WTC11 (cell line): ENCODE data around the gene FAM3D. TPM values are rescaled to one million over a fixed set of nuclear protein-coding genes. Genes with fewer than 3 reads are reported as not detected.

ENCODE experiments used
- ATAC-seq: fragments of 200-7000 bp; cut with Tn5 transposase; 2 replicates; pipeline ENCODE4 v1.10.0; 2021; ENCODE audit warnings: mild to moderate bottlenecking, moderate library complexity
- CTCF ChIA-PET: fragments of 300-600 bp; sonication (Branson Sonifier 250); formaldehyde crosslinking; loops from one replicate; lab custom pipeline; 2021; ENCODE audit warnings: antibody characterized with exemption; lab: Charles Lee
- POLR2A ChIA-PET: fragments of 350-600 bp; sonication (Branson Sonifier 250); formaldehyde crosslinking; loops from one replicate; lab custom pipeline; 2021; ENCODE audit warnings: antibody characterized with exemption; lab: Charles Lee
- DNase-seq: peaks from one replicate; pipeline ENCODE4 v3.0.0; 2021; ENCODE audit warnings: low spot score
- H3K27ac Mint-ChIP-seq: 2 replicates; pipeline ENCODE4 v1.8.0; 2021; ENCODE audit warnings: mixed read lengths
- H3K27me3 Mint-ChIP-seq: 2 replicates; pipeline ENCODE4 v1.8.0; 2021; ENCODE audit warnings: low read depth, mild to moderate bottlenecking, moderate library complexity, mixed read lengths
- H3K36me3 Mint-ChIP-seq: 2 replicates; pipeline ENCODE4 v1.8.0; 2021; ENCODE audit warnings: mixed read lengths
- H3K4me1 Mint-ChIP-seq: 2 replicates; pipeline ENCODE4 v1.8.0; 2022; ENCODE audit warnings: mixed read lengths
- H3K4me3 Mint-ChIP-seq: 2 replicates; pipeline ENCODE4 v1.8.0; 2021; ENCODE audit warnings: mild to moderate bottlenecking, moderate library complexity, mixed read lengths
- H3K9me3 Mint-ChIP-seq: 2 replicates; pipeline ENCODE4 v1.8.0; 2021; ENCODE audit warnings: mixed read lengths
- ATF1 ChIP-seq: sonication (generic); formaldehyde crosslinking; IDR thresholded peaks from 2 replicates; pipeline ENCODE4 v1.8.1; 2023; ENCODE audit warnings: mild to moderate bottlenecking, moderate library complexity, missing genetic modification reagents
- ATF2 ChIP-seq: sonication (generic); formaldehyde crosslinking; IDR thresholded peaks from 2 replicates; pipeline ENCODE4 v1.8.1; 2022; ENCODE audit warnings: low read depth, missing genetic modification reagents, borderline replicate concordance
- ETV6 ChIP-seq: sonication (generic); formaldehyde crosslinking; IDR thresholded peaks from 2 replicates; pipeline ENCODE4 v1.8.1; 2022; ENCODE audit warnings: mild to moderate bottlenecking, missing genetic modification reagents
- GRHL2 ChIP-seq: fragments of 250-450 bp; sonication (Bioruptor Pico); IDR thresholded peaks from 2 replicates; pipeline ENCODE4 v1.8.0; 2022; ENCODE audit warnings: mild to moderate bottlenecking, moderate library complexity; ENCODE audit not compliant: insufficient replicate concordance, severe bottlenecking
- IRF2 ChIP-seq: sonication (generic); formaldehyde crosslinking; IDR thresholded peaks from 2 replicates; pipeline ENCODE4 v1.8.0; 2022; ENCODE audit warnings: low read depth, missing genetic modification reagents, borderline replicate concordance
- MYBL2 ChIP-seq: sonication (generic); formaldehyde crosslinking; IDR thresholded peaks from 2 replicates; pipeline ENCODE4 v1.8.1; 2023; ENCODE audit warnings: mild to moderate bottlenecking, moderate library complexity, missing genetic modification reagents
- NFATC4 ChIP-seq: fragments of 250-450 bp; sonication (Bioruptor Pico); IDR thresholded peaks from 2 replicates; pipeline ENCODE4 v1.9.0; 2021; ENCODE audit warnings: mild to moderate bottlenecking
- RELA ChIP-seq: sonication (generic); formaldehyde crosslinking; IDR thresholded peaks from 2 replicates; pipeline ENCODE4 v1.8.1; 2022; ENCODE audit warnings: missing genetic modification reagents, mild to moderate bottlenecking, borderline replicate concordance
- SP1 ChIP-seq: sonication (generic); formaldehyde crosslinking; conservative IDR thresholded peaks from 2 replicates; pipeline ENCODE4 v1.8.1; 2022; ENCODE audit warnings: missing genetic modification reagents
- TCF7 ChIP-seq: sonication (generic); formaldehyde crosslinking; IDR thresholded peaks from 2 replicates; pipeline ENCODE4 v1.8.0; 2022; ENCODE audit warnings: mild to moderate bottlenecking, low read depth, missing genetic modification reagents, moderate library complexity
- TEAD1 ChIP-seq: sonication (generic); formaldehyde crosslinking; IDR thresholded peaks from 2 replicates; pipeline ENCODE4 v1.8.0; 2022; ENCODE audit warnings: mild to moderate bottlenecking, missing genetic modification reagents
- TP53 ChIP-seq: sonication (generic); formaldehyde crosslinking; IDR thresholded peaks from 2 replicates; pipeline ENCODE4 v1.8.1; 2023; ENCODE audit warnings: mild to moderate bottlenecking, missing genetic modification reagents
- ZNF121 ChIP-seq: sonication (generic); formaldehyde crosslinking; IDR thresholded peaks from 2 replicates; pipeline ENCODE4 v1.8.0; 2023; ENCODE audit warnings: missing genetic modification reagents
- ZNF396 ChIP-seq: fragments of 250-450 bp; sonication (Bioruptor Pico); IDR thresholded peaks from 2 replicates; pipeline ENCODE4 v1.8.0; 2021; ENCODE audit warnings: mild to moderate bottlenecking, moderate library complexity, borderline replicate concordance
- ZNF416 ChIP-seq: fragments of 250-450 bp; sonication (Bioruptor Pico); IDR thresholded peaks from 2 replicates; pipeline ENCODE4 v1.9.0; 2021; ENCODE audit warnings: mild to moderate bottlenecking, inconsistent platforms
- total RNA-seq: library from RNA; stranded (reverse); gene quantifications from 3 replicates; pipeline ENCODE4 v1.2.3, GENCODE V29; 2021
- TF ChIP-seq, protein P1 (sequence below): fragments of 250-450 bp; sonication (Bioruptor Pico); IDR thresholded peaks from 2 replicates; pipeline ENCODE4 v2.1.2; 2022; ENCODE audit warnings: mild to moderate bottlenecking, moderate library complexity
- TF ChIP-seq, protein P2 (sequence below): sonication (generic); formaldehyde crosslinking; IDR thresholded peaks from 2 replicates; pipeline ENCODE4 v1.8.1; 2022; ENCODE audit warnings: mild to moderate bottlenecking, missing genetic modification reagents, moderate library complexity, borderline replicate concordance
- TF ChIP-seq, protein P3 (sequence below): sonication (generic); formaldehyde crosslinking; conservative IDR thresholded peaks from 2 replicates; pipeline ENCODE4 v1.8.1; 2022; ENCODE audit warnings: mild to moderate bottlenecking, missing genetic modification reagents
- TF ChIP-seq, protein P4 (sequence below): sonication (generic); formaldehyde crosslinking; IDR thresholded peaks from 2 replicates; pipeline ENCODE4 v1.8.0; 2022; ENCODE audit warnings: mild to moderate bottlenecking, missing genetic modification reagents

The FAM3D gene
- total RNA-seq, 1 experiment from 2014 or later: 0.66 TPM

GRCh38 chr3:58640700-58641372 lies 25.7 kb downstream of the FAM3D start (continued):
- TF ChIP-seq SP1 (CRISPR knock-in tag) (no peak), ETV6 (CRISPR knock-in tag) (peak; percentile 25; the same call in 1 of the 2 replicates), ZNF121 (0 out of 2 replicates have a peak, but pooled peaks have one; percentile 39), TEAD1 (CRISPR knock-in tag) (no peak), ATF2 (CRISPR knock-in tag) (no peak)
- TF ChIP-seq, protein P1, sequence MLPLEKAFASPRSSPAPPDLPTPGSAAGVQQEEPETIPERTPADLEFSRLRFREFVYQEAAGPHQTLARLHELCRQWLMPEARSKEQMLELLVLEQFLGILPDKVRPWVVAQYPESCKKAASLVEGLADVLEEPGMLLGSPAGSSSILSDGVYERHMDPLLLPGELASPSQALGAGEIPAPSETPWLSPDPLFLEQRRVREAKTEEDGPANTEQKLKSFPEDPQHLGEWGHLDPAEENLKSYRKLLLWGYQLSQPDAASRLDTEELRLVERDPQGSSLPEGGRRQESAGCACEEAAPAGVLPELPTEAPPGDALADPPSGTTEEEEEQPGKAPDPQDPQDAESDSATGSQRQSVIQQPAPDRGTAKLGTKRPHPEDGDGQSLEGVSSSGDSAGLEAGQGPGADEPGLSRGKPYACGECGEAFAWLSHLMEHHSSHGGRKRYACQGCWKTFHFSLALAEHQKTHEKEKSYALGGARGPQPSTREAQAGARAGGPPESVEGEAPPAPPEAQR (CRISPR knock-in tag): no peak

DNA sequence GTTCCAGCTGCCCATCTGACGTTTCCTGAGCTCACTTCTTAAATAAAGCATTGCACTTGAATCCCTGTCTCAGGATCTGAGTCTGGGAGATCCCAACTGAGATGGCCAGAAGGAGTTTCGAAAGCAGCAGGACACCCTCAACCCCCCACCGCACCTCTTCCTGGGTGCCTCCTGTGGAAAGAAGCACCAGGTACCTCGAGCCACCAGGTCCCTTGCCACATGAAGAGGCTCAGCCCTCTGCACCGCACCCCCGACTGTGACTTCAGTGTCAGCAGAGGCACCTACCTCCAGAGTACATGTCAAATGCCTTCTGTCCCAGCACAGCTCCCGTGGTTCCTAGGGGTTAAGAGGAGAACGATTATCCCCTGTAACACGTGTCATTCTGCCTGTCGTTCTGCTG lies 26.7 kb downstream of the FAM3D start:
- no peak overlapping the region for H3K27ac Mint-ChIP-seq
- ATAC-seq (no peak), DNase-seq (no peak)
- H3K4me1 Mint-ChIP-seq: peaks cover 2% of the 10 kb centered on the region; the same call in 1 of the 2 replicates
- H3K9me3 Mint-ChIP-seq: peaks cover 4% of the 10 kb centered on the region; the same call in 1 of the 2 replicates
- ChIA-PET CTCF (interaction anchor here (0.8 to 3.1 kb wide), 6 partner anchors 10 to 912 kb away, joined by 3 to 21 read pairs (median 4); no protein-coding TSS in a partner anchor), POLR2A (no interaction called here)
- H3K27me3 Mint-ChIP-seq: peaks cover 71% of the 10 kb centered on the region
- TF ChIP-seq ZNF396 (CRISPR knock-in tag) (no peak), ZNF416 (CRISPR knock-in tag) (no peak), IRF2 (CRISPR knock-in tag) (no peak), NFATC4 (CRISPR knock-in tag) (no peak), MYBL2 (no peak), RELA (CRISPR knock-in tag) (no peak), TP53 (CRISPR knock-in tag) (no peak), TCF7 (CRISPR knock-in tag) (no peak), GRHL2 (CRISPR knock-in tag) (no peak), ATF1 (CRISPR knock-in tag) (no peak)
- TF ChIP-seq, protein P2, sequence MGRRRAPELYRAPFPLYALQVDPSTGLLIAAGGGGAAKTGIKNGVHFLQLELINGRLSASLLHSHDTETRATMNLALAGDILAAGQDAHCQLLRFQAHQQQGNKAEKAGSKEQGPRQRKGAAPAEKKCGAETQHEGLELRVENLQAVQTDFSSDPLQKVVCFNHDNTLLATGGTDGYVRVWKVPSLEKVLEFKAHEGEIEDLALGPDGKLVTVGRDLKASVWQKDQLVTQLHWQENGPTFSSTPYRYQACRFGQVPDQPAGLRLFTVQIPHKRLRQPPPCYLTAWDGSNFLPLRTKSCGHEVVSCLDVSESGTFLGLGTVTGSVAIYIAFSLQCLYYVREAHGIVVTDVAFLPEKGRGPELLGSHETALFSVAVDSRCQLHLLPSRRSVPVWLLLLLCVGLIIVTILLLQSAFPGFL (CRISPR knock-in tag): no peak
- TF ChIP-seq, protein P3, sequence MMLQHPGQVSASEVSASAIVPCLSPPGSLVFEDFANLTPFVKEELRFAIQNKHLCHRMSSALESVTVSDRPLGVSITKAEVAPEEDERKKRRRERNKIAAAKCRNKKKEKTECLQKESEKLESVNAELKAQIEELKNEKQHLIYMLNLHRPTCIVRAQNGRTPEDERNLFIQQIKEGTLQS (CRISPR knock-in tag): no peak
- TF ChIP-seq, protein P4, sequence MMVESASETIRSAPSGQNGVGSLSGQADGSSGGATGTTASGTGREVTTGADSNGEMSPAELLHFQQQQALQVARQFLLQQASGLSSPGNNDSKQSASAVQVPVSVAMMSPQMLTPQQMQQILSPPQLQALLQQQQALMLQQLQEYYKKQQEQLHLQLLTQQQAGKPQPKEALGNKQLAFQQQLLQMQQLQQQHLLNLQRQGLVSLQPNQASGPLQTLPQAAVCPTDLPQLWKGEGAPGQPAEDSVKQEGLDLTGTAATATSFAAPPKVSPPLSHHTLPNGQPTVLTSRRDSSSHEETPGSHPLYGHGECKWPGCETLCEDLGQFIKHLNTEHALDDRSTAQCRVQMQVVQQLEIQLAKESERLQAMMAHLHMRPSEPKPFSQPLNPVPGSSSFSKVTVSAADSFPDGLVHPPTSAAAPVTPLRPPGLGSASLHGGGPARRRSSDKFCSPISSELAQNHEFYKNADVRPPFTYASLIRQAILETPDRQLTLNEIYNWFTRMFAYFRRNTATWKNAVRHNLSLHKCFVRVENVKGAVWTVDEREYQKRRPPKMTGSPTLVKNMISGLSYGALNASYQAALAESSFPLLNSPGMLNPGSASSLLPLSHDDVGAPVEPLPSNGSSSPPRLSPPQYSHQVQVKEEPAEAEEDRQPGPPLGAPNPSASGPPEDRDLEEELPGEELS: no peak
- H3K4me3 Mint-ChIP-seq: no peak overlapping the region
- no peaks in the 10 kb centered on the region for H3K36me3 Mint-ChIP-seq
